Measurements from ENCODE around the gene PCDH8. TPM values are rescaled to one million over a fixed set of nuclear protein-coding genes. Genes with fewer than 3 reads are reported as not detected.

PCDH8 gene
- total RNA-seq, 1 donor from 2014 or later = not detected

Small RNA genes within 50 kb of the gene (microRNA-seq; reads per million reads assigned to microRNA genes)
- not detected for gene MIR759

Other genes with a start within 250 kb of the PCDH8 start
- 1.5 TPM for gene HNRNPA1L2, start 206.2 kb downstream of the PCDH8 start, total RNA-seq
- gene SUGT1, start 195.8 kb downstream of the PCDH8 start, total RNA-seq = 51.9 TPM
- not detected for gene CNMD, start 108.8 kb downstream of the PCDH8 start, total RNA-seq
- 0.40 TPM for gene OLFM4, start 180.2 kb upstream of the PCDH8 start, total RNA-seq